NAMALWA (cell line): ENCODE results near the gene RNF217.
"Not testable (repeated sequence)": the region's sequence is repeated elsewhere in the genome, so short reads cannot be mapped to it uniquely, and the experiment has no call there.

Experiments used
- DNase-seq: peaks from one replicate; pipeline ENCODE4 v3.0.0-alpha.2; 2015; ENCODE audit warnings: low spot score

RNF217 gene

DNA sequence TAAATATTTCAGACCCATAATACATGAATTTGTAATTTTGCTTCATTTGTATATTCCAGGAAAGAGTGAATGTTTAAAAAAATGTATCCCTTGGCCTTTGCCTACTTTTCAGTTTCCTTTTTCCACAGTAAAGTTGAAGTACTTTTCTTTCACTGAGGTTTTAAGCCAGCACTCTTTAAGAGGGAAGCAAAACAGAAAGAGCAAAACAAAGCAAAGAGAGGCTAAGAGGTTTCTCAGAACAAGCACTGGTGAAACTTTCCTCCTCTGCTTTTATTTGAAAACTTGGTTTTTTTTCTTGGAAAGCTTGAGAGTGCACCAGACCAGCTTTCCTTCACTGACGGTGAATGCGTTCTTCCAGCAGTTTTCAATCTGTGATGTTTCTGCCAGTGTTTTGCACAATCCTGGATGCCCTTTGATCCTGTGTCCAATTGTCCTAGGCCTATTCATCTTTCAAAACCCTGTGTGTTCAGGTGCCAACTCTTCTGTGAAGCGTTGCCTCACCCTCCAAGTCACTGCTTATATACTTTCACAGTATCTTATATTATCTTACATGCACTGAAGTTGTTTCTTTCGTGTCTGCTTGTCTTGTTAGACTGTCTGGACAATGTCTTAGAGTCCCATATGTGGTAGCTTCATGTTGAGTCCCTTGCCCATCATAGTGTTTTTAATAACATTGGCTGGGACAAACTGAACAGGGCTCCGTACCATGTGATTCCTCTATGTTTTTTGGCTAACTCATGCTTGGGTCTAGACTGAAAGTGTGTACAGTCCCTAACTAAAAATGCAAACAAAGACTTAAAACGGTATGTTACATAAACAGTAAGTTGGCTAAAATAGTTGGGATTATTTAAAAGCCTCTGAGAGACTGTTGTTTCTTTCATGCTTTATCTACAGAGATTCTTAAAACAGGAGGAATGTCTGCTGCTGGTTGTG is 1.9 kb downstream of the RNF217 start:
- DNase-seq = no peak

DNA sequence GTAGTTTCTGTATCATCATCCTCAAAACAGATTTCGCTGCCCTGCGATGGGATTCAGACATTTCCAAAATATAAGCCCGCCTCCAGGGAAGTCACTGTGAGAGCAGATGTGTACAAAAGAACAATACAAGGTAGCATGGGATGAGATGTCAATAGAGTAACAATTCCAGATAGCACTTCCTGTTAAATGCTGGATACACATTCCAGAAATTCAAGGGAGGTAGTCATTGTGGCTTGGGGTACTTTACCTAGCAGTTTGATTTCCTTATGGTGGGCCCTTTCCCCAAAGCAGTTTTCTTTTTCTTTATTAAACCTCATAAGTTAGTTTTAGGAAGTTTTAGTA is 2.5 kb downstream of the RNF217 start:
- no peak for DNase-seq

DNA sequence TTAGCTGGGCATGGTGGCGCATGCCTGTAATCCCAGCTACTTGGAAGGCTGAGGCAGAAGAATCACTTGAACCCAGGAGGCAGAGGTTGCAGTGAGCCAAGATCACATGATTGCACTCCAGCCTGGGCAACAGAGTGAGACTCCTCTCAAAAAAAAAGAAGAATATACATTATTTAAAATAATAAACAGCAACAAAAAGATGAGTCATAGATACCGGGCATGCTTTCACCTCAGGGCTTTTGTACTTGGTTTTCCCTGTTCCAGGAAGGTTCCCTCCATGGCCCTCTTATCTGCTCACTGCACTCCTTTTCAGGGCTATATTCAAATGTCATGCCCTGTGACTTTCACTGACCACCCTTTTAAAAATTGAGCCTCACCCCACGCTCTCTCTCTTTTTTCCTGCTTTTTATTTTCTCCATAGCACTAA is 3.2 kb downstream of the RNF217 start:
- not testable (repeated sequence) for DNase-seq

DNA sequence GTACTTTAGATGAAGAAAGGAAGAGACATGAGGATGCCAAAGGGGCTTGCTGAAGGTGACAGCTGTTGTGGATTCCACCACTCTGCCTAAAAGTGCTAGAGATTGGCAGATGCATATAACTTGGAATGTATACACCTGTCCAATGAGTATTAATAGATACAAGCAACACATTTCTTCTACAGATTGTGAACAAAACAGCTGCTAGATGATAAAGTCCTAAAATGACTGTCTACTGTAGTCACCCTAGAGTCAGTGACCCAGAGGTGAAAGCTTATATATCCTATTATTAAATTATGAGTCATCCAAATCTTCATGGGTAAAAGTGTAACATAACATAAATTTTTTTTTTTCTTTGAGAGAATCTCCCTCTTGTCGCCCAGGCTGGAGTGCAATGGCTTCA is 5.2 kb downstream of the RNF217 start:
- no peak for DNase-seq

DNA sequence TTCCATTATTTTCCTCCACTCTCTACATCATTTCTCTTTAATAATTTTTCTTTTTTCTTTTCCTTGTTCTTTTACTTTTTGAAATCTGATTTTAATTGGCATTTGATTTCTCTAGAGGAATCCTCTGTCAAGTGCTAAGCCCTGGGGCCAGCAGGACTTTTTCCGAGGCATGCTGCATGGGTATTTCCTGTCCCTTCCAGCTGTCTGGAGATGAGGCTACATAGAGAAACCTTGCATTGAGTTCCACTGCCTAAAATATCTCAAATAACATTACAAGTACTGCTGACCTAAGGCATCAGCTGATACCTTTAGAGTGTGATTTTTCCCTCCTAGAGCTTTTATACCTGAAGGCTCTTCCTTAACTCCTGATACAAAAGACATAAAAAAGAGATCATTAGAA is 6.2 kb downstream of the RNF217 start:
- DNase-seq = no peak

DNA sequence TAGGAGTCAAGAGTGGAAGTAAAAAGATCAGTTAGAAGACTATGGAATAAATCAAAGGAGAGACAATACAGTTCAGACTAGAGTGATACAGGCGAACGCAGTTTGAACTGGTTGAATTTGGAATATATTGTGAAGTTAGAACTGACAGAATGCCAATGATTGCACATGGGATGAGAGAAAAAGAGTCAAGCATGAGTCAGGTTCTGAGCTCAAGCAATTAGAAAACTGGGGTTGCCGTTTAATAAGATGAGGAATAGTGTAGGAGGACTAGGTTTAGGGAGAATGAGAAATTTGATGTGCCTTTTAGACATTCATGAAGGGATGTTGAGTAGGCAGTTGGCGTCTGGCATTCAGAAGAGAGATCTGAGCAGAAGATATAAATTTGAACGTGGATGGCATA is 8.0 kb downstream of the RNF217 start:
- DNase-seq = no peak

DNA sequence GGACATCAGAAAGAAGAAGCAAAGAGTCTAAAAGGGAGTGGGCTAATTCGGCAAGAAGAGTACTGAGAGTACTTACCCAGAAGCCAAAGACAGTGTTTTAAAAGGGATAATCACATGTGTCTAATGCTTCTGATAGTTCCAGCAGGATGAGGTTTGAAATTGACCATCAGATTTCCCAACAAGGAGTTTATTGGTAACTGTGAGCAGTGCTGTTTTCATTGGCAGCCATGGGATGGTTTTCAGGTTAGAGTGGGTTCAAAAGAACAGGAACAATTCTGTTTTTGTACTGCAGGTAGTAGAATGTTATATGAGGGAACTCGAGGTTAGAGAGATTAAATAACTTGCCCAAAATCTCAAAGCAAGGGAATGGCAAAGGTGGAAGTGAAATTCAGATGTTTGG is 8.5 kb downstream of the RNF217 start:
- DNase-seq = no peak

DNA sequence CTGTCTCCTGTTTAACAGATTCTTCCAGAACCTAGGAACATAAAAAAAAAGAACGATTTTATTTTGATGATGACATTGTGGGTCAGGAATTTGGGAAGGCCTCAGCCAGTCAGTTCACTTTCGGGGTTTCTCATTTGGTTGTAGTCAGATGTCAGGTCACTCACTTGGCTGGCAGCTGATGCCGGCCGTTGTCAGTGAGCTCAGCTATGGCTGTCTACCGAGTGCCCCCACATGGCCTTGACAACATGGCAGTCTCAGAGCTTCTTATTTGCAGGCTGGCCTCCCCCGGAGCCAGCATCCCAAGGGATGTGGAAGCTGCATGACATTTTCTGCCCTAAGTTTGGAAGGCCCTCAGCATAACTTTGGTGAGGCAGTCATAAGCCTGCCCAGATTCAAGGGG is 11.5 kb downstream of the RNF217 start:
- no peak for DNase-seq

DNA sequence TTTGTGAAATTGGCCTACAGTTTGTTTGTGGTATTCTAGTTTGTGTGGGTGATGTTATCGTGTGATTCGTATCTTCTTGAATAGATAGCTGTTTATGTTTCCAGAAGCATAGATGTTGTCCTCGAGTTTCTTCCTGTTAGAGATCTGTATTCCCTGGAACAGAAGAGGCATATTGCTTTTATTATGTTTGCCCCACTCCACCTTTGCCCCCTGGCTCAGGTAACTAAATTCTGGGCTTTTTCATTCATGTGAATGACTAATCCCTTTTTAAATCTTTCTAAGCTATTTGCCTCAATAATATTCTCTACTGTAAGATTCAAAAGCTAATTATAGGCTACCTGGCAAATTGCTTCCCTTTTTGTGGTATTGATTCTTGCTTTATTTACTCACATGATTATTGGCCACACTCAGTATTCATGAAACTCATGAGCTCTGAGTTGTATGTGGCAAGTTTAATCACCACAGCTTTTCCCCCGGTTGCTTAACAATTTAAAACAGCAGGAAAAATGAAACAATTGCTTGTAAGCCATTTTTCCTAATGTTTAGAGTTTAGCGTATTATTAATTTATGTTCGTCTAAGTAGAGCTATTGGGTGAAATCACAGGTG is 12.6 kb downstream of the RNF217 start:
- no peak for DNase-seq

DNA sequence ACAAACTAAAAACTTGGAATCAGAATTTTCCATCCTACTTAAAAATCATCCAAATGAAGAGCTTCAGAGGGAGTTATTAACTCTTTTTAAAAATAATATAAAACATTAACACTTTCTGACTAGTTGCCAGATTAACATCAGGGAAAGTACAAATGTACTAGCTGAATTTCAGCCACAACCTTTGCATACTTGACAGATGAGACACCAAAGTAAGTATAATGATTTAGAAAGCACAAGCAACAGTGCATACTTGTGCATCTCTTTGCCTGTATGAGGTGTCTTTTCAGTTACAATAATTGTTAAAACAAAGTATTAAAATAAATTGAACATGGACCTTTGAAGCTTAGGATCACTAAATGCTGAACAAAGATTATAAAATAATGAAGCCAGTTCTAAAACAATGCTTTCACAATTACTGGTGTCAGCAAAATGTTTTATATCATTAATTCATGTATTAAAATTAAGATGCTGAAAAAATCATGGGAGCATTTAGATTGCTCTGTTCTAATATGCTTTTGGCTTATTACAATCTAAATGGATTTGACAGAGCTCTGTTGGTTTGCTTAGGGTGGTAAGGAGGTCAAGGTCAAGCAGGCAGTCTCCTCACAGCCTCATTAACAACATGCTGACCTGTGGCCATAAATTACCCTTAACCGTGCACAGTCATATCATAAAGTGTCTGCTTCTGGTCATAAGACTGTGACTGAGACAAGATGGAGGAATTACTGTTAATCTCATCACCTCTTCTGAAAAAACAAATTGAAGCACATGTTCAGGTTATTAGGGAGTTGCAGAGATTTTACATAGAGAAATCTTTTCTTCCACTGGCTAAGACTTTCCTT is 15.1 kb downstream of the RNF217 start:
- no peak for DNase-seq

DNA sequence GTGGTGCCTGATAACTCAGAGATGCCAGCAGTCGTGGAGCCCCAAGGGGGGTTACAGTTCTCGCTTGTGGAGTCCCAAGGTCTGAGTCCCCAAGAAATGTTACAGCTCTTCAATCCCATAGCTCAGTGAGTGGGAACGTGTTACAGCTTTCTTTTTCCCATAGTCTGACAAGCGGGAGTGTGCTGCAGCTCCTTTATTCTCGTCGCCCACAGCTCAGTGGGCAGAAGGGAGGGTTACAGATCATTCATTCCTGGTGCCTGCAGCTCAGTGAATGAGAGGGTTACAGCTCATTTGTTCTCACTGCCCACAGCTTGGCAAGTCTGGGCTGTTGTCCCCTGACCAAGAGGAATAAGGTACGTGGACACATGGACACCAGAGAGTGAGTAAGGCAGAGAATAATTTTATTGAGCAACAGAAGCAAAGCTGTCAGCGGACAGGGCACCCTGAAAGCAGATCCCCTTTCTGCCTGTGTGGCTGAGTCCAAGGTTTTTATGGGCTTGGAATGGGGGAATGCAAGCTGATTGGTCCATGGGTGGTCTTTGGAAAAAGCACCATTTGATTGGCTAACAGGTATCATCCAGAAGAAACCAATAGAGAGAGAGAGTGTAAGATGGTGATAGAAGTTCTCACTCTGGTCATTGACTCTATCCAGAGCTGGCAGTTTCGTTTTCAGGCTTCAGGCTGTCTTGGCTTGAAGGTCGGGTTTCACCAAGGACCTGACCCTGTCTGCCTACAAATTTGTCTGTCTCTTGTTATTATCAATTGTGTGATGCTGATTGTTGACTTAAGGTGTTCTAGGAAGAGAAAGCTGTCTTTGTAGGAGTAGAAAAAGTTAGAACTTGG is 16.4 kb downstream of the RNF217 start:
- DNase-seq = no peak

DNA sequence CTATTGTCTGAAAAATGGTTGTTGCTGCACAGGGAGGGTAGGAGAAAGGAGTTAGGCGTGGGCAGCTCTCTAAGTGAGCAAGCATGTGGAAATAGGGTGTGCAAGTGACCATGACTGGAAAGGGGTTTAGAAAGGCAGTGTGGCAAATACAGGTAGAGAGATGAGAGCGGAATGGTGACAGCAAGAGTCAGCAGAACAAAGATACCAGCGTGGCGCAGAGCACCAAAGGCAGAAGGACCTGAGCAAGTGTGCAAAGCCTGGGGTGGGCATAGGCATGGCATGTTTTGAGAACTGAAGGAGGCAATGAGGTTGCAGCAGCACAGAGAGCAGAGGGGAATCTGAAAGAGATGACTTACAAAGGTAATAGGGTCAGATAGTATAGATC is 17.0 kb downstream of the RNF217 start:
- DNase-seq = no peak

DNA sequence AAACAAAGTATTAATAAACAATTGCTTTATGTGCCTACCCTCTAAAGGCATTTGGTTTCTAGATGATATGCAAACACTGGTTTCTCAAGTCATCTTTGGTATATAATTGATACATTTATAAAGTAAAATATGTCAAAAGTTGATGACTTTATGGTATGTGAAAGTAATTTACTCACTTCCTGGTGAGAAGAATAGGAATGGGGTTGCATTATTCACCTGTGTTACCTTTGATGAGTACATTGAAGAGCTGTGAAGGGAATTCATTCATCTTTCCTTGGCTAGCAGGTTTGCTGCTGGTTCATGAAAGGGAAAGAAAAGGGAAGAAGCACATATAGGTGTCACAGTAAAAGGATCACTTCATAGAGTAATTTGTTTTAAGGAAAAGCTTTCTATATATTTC is 20.4 kb downstream of the RNF217 start:
- DNase-seq = no peak

DNA sequence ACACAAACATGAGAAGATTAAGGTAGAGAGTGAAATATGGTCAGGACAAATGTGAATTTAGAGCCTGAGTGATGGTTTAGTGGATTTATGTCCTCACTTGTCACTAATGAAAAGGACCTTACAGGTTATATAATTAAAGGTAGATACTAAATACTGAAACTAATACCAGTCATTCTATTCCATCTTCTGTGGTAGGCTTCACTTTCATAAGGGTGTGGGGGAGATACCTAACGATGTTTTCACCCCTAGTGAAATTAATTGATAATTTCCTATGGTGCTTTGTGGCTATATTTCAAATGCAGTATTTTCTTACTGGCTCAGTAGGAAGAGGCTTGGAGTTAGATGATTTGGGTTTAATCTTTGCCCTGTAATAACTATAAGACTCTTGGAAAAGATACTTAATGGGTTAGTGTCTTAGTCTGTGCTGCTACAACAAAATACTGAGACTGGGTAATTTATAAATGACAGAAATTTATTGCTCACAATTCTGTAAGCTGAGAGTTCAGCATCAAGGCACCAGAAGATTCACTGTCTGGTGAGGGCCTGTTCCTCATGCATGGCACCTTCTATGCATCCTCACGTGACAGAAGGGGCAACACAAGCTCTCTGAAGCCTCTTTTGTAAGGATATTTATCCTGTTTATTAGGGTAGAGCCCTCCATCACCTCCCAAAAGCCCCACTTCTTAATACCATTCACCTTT is 21.3 kb downstream of the RNF217 start:
- DNase-seq = no peak

DNA sequence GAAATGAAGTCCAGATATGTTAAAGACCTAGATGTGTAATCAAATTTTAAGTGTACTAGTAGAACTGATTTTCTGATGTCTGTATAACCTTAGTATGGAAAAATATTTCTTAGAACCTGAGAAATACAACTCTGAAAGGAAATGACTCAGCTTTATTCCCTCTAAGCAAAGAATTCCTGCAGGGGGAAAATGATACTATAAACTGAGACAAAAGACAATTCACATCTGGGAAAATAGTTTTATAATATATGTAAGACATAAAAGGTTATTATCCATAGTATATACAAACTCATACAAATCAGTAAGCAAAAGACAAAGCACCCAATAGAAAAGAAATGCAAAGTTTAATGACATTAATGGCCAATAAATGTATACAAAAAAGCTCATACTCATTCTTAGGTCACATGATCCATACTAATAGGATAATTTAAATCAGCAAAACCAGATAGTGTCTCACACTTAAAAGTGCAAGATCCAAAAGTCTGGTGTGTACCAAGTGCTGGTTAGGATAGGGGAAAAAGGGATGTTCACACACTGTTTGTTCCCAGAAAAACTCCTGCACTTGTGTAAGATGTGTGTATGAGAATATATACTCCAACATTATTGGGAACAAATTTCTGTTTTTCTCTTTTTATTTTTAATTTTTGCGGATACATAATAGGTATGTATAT is 22.6 kb downstream of the RNF217 start:
- DNase-seq = no peak

DNA sequence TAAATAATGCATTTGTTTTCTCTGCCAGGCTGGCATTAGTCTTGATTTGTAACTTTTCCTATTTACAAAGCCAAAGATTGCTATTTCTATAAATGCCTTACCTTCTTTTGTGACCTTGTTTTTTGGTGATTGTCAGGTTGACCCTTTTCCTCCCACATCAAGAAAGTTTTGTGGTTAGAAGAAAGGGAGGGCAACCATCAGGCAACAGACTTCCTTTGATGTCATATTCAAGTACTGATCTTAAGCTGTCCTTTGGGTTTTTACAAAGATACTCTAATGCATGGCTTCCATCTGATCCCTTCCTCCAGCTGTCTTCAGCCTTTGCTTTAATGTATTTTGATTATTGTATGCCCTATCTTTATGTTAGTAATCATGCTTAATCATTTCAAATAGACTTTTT is 23.9 kb downstream of the RNF217 start:
- DNase-seq = no peak

DNA sequence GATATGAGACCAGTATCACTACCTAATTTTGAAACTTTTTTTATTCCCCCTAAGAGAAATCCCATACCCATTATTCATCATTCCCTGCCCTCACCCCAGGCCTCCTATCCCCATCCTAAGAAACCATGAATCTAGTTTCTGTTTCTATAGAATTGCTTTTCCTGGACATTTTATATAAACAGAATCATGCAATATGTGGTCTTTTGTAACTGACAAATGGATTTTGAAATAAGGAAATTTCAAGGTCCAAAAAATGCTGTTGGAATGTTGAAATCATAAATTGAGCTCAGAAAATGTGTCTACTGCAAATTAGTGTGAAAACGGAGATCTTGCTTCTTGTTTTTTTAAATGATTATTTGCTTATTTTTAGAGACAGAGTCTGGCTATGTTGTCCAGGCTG is 25.1 kb downstream of the RNF217 start:
- no peak for DNase-seq

DNA sequence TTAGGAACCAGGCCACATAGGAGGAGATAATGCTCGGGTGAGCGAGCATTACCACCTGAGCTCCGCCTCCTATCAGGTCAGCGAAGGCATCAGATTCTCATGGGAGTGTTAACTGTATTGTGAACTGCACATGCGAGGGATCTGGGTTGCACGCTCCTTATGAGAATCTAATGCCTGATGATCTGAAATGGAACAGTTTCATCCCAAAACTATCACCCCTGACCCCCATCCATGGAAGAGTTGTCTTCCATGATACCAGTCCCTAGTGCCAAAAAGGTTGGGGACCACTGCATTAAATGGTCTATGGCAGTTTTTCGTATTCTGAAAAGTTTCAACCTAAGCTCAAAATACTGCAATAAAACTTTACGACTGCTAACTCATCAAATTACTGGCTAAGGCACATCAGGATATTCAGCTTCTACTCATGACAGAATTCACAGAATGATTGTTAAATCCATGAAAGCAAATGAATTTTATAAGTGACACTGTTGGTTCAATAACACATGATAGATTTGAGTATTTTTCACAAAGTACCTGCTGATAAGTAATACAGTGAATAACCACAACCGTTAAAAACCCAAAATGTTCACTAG is 25.9 kb downstream of the RNF217 start:
- DNase-seq = no peak

DNA sequence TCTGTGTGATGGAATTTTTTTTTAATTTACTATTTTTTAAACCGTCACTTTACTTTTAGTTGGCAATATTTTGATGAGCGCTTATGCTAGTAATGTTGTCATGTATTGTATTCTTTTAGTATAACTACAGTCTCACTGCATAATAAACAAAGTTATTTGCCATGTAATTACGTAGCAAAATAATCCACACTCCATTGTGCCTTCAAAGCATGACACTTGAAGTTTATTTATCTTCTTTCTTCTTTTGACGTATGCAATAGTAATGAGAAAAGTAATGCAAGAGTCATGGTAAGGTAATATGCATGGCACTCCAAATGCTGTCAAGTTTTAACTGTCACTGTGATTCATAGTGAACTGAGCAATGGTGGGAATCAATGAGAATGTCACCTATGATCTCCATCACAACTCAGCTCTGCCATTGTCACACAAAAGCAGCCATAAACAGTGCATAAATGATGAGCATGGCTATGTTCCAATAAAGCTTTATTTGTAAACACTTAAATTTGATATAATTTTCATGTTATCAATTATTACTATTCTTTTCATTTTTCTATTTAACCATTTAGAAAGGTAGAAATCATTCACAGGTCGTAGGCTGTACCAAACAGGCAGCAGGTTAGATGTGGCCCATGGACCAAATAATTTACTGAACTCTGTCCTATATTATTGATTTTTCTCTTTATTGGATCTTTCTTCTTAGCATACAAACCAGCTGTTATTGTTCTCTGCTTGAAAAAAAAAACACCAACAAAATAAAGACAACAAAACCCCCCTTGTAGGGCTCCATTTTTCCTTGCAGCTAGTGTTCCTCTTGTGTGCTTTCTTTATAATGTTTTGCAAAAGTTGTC is 27.1 kb downstream of the RNF217 start:
- no peak for DNase-seq
